Vagina (tissue), 2 donors: ENCODE results near the gene PAEP. TPM values are rescaled to one million over a fixed set of nuclear protein-coding genes. Genes with fewer than 3 reads are reported as not detected.

Experiments used
- DNase-seq, 2 donors: peaks; one replicate each; pipeline ENCODE4 v3.0.0-alpha.2; 2017; ENCODE audit errors: extremely low spot score in 2 of 2
- H3K27ac ChIP-seq: fragments of 200-600 bp; sonication (generic); one replicate; pipeline ENCODE4 v1.5.1; 2019
- H3K27me3 ChIP-seq: fragments of 200-600 bp; sonication (generic); one replicate; pipeline ENCODE4 v1.5.1; 2019
- H3K36me3 ChIP-seq, 2 donors: fragments of 200-600 bp; sonication (generic); one replicate each; pipeline ENCODE4 v1.5.1; 2017 to 2019
- H3K4me1 ChIP-seq: fragments of 200-600 bp; sonication (generic); one replicate; pipeline ENCODE4 v1.5.1; 2019
- H3K4me3 ChIP-seq, 2 donors: fragments of 200-600 bp; sonication (generic); 1 replicate in 1 of 2; 2 replicates in 1 of 2; pipeline ENCODE4 v1.5.1; 2016 to 2019
- H3K9me3 ChIP-seq: fragments of 200-600 bp; sonication (generic); one replicate; pipeline ENCODE4 v1.5.1; 2019
- CTCF ChIP-seq, 3 experiments: fragments of 450-650 bp in 2 of 3; fragments of 200-600 bp in 1 of 3; sonication (generic) in 1 of 3; IDR thresholded peaks; one replicate each; pipeline ENCODE4 v1.5.1; 2017 to 2019; ENCODE audit warnings: antibody characterized with exemption in 3 of 3, mild to moderate bottlenecking in 2 of 3, moderate library complexity in 2 of 3
- POLR2A ChIP-seq, 2 donors: fragments of 450-650 bp; IDR thresholded peaks; one replicate each; pipeline ENCODE4 v1.6.1; 2017; ENCODE audit warnings: antibody characterized with exemption in 2 of 2, mild to moderate bottlenecking in 2 of 2, moderate library complexity in 2 of 2
- POLR2AphosphoS5 ChIP-seq, 2 donors: sonication (generic); formaldehyde crosslinking; IDR thresholded peaks; one replicate each; pipeline ENCODE4 v1.9.0; 2017; ENCODE audit warnings: antibody characterized with exemption in 2 of 2, mild to moderate bottlenecking in 2 of 2, low read depth in 1 of 2; ENCODE audit not compliant: insufficient read depth in 1 of 2
- intact Hi-C: fragments of 100-400 bp; cut with DNase I; formaldehyde crosslinking; loops from one replicate; pipeline ENCODE4 v1.15.1; 2023
- total RNA-seq: library from RNA; depleted of rRNA; stranded (reverse); fragments of >200 nt; gene quantifications from one replicate; pipeline ENCODE4 v1.2.3, GENCODE V29; 2016

Gene PAEP
- total RNA-seq, 1 donor from 2014 or later = not detected

- DNase-seq = peak; percentile 60 to 95
- no peaks in the 10 kb centered on the region for H3K4me1 ChIP-seq
- H3K36me3 ChIP-seq = no peaks in the 10 kb centered on the region
- H3K4me3 ChIP-seq = no peak overlapping the region
- H3K27ac ChIP-seq = no peak overlapping the region
- H3K27me3 ChIP-seq = no peaks in the 10 kb centered on the region
- intact Hi-C loops = no loop called here
- H3K9me3 ChIP-seq = no peaks in the 10 kb centered on the region
- TF ChIP-seq POLR2A (IDR thresholded peaks at IDR 0.05) (no peak), POLR2AphosphoS5 (IDR thresholded peaks at IDR 0.05; ENCODE audit: insufficient read depth in 1 of 2, low read depth in 1 of 2) (no peak)
Observed at GRCh38 chr9:135580664-135581380, 19.3 kb downstream of the PAEP start.

GRCh38 chr9:135581636-135582426 lies 20.3 kb downstream of the PAEP start:
- TF ChIP-seq POLR2A (IDR thresholded peaks at IDR 0.05) = no peak
- no peak for TF ChIP-seq CTCF (IDR thresholded peaks at IDR 0.05)
- TF ChIP-seq POLR2AphosphoS5 (IDR thresholded peaks at IDR 0.05; ENCODE audit: insufficient read depth in 1 of 2, low read depth in 1 of 2) = no peak
- H3K27me3 ChIP-seq = no peaks in the 10 kb centered on the region
- no peaks in the 10 kb centered on the region for H3K9me3 ChIP-seq
- H3K36me3 ChIP-seq = no peaks in the 10 kb centered on the region
- no peaks in the 10 kb centered on the region for H3K4me1 ChIP-seq
- DNase-seq = peak; percentile 42 to 72
- H3K4me3 ChIP-seq = no peak overlapping the region
- no peak overlapping the region for H3K27ac ChIP-seq
- intact Hi-C loops = no loop called here

GRCh38 chr9:135582541-135582940 lies 21.0 kb downstream of the PAEP start:
- intact Hi-C loops = no loop called here
- H3K36me3 ChIP-seq = no peaks in the 10 kb centered on the region
- peak; percentile 31 to 37 for DNase-seq
- no peaks in the 10 kb centered on the region for H3K4me1 ChIP-seq
- no peaks in the 10 kb centered on the region for H3K27me3 ChIP-seq
- no peak overlapping the region for H3K27ac ChIP-seq
- no peaks in the 10 kb centered on the region for H3K9me3 ChIP-seq
- H3K4me3 ChIP-seq = no peak overlapping the region
- TF ChIP-seq POLR2AphosphoS5 (IDR thresholded peaks at IDR 0.05; ENCODE audit: insufficient read depth in 1 of 2, low read depth in 1 of 2) (no peak), CTCF (IDR thresholded peaks at IDR 0.05) (no peak), POLR2A (IDR thresholded peaks at IDR 0.05) (no peak)

GRCh38 chr9:135582966-135583687 lies 21.6 kb downstream of the PAEP start:
- no peaks in the 10 kb centered on the region for H3K27me3 ChIP-seq
- H3K9me3 ChIP-seq = no peaks in the 10 kb centered on the region
- DNase-seq = peak; percentile 79 to 90
- H3K4me3 ChIP-seq = no peak overlapping the region
- H3K27ac ChIP-seq = no peak overlapping the region
- TF ChIP-seq CTCF (IDR thresholded peaks at IDR 0.05) (no peak), POLR2AphosphoS5 (IDR thresholded peaks at IDR 0.05; ENCODE audit: insufficient read depth in 1 of 2, low read depth in 1 of 2) (no peak), POLR2A (IDR thresholded peaks at IDR 0.05) (no peak)
- H3K4me1 ChIP-seq = no peaks in the 10 kb centered on the region
- intact Hi-C loops = no loop called here
- H3K36me3 ChIP-seq = no peaks in the 10 kb centered on the region

- Histone ChIP-seq H3K36me3 (no peaks in the 10 kb centered on the region), H3K4me3 (no peak overlapping the region), H3K27me3 (no peaks in the 10 kb centered on the region), H3K4me1 (no peaks in the 10 kb centered on the region), H3K27ac (no peak overlapping the region), H3K9me3 (no peaks in the 10 kb centered on the region)
- intact Hi-C loops = no loop called here
- peak; percentile 64 to 72 for DNase-seq
- TF ChIP-seq POLR2A (IDR thresholded peaks at IDR 0.05) (no peak), CTCF (IDR thresholded peaks at IDR 0.05) (no peak), POLR2AphosphoS5 (IDR thresholded peaks at IDR 0.05; ENCODE audit: insufficient read depth in 1 of 2, low read depth in 1 of 2) (no peak)
Observed at GRCh38 chr9:135583688-135584011, 22.1 kb downstream of the PAEP start.
